GM19025 (cell line): ENCODE data around the gene RHOXF2.
"Not testable (repeated sequence)": the region's sequence is repeated elsewhere in the genome, so short reads cannot be mapped to it uniquely, and the experiment has no call there.

Experiments used
- ATAC-seq: cut with Tn5 transposase; IDR thresholded peaks from one replicate; pipeline ENCODE4 v1.9.1; 2021; ENCODE audit warnings: mild to moderate bottlenecking, low read depth, moderate library complexity; ENCODE audit not compliant: unreplicated experiment

RHOXF2 gene

GRCh38 chrX:120158313-120158712 lies at the start of gene RHOXF2:
RHOXF2 (plus strand) TSS chrX:120158613; CDS start chrX:120158751, 138 bp downstream.
- ATAC-seq, result not testable (repeated sequence)

- no peak for ATAC-seq
These were observed 49.0 kb upstream of the RHOXF2 start for GRCh38 chrX:120109378-120109777.

GRCh38 chrX:120111611-120112010 lies 46.8 kb upstream of the RHOXF2 start:
- no peak for ATAC-seq

- no peak for ATAC-seq
These were observed 42.9 kb upstream of the RHOXF2 start, which contains the start of gene RHOXF1 for GRCh38 chrX:120115438-120115963. RHOXF1 (minus strand) TSS chrX:120115913; CDS start chrX:120115862, 51 bp downstream.

- ATAC-seq, result no peak
These were observed 38.2 kb upstream of the RHOXF2 start for GRCh38 chrX:120120223-120120622.

- no peak for ATAC-seq
These were observed 33.0 kb upstream of the RHOXF2 start for GRCh38 chrX:120125444-120125843.

- ATAC-seq, result not testable (repeated sequence)
These were observed 30.0 kb upstream of the RHOXF2 start for GRCh38 chrX:120128306-120128846.

GRCh38 chrX:120136128-120136527 lies 22.3 kb upstream of the RHOXF2 start:
- no peak for ATAC-seq

GRCh38 chrX:120136840-120137239 lies 21.6 kb upstream of the RHOXF2 start:
- no peak for ATAC-seq

- ATAC-seq, result no peak
These were observed 21.0 kb upstream of the RHOXF2 start for GRCh38 chrX:120137439-120137838.

GRCh38 chrX:120140293-120140981 lies 18.0 kb upstream of the RHOXF2 start:
- ATAC-seq, result no peak

GRCh38 chrX:120144178-120144844 lies 14.1 kb upstream of the RHOXF2 start:
- no peak for ATAC-seq

GRCh38 chrX:120145295-120145925 lies 13.0 kb upstream of the RHOXF2 start:
- no peak for ATAC-seq

- not testable (repeated sequence) for ATAC-seq
These were observed 12.1 kb upstream of the RHOXF2 start for GRCh38 chrX:120146323-120146722.

- no peak for ATAC-seq
These were observed 10.9 kb upstream of the RHOXF2 start for GRCh38 chrX:120147537-120147936.

- not testable (repeated sequence) for ATAC-seq
These were observed 8.2 kb upstream of the RHOXF2 start for GRCh38 chrX:120150109-120150744.

- ATAC-seq, result not testable (repeated sequence)
These were observed 673 bp downstream of the RHOXF2 start for GRCh38 chrX:120159086-120159485.

GRCh38 chrX:120193254-120193653 lies 34.8 kb downstream of the RHOXF2 start:
- ATAC-seq, result not testable (repeated sequence)

GRCh38 chrX:120193720-120194119 lies 35.3 kb downstream of the RHOXF2 start:
- peak; percentile 64 for ATAC-seq

GRCh38 chrX:120195786-120196185 lies 37.4 kb downstream of the RHOXF2 start:
- not testable (repeated sequence) for ATAC-seq
